ENCODE measurements around the gene CD164L2.
"Not testable (repeated sequence)": the region's sequence is repeated elsewhere in the genome, so short reads cannot be mapped to it uniquely, and the experiment has no call there.

CD164L2 gene

DNA sequence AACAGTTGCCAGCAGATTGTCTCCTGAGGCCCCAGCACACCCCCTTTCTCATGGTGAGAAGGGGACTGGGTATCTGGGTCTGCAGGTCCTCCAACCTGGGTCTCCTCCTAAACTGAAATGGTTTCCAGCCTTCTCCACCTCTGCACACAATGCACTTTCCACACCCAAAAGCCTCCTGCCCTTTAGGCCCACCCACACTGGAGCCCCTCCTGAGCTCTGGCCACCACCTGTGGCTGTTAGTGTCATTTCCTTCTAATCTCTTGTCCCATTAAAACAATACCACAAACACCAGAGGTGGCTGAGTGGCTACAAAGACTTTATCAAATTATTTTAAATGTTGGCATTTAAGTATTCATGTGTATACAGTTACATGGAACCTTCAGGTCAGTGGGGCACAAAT, 20.8 kb upstream of the CD164L2 start:
- DNase-seq: no peak

DNA sequence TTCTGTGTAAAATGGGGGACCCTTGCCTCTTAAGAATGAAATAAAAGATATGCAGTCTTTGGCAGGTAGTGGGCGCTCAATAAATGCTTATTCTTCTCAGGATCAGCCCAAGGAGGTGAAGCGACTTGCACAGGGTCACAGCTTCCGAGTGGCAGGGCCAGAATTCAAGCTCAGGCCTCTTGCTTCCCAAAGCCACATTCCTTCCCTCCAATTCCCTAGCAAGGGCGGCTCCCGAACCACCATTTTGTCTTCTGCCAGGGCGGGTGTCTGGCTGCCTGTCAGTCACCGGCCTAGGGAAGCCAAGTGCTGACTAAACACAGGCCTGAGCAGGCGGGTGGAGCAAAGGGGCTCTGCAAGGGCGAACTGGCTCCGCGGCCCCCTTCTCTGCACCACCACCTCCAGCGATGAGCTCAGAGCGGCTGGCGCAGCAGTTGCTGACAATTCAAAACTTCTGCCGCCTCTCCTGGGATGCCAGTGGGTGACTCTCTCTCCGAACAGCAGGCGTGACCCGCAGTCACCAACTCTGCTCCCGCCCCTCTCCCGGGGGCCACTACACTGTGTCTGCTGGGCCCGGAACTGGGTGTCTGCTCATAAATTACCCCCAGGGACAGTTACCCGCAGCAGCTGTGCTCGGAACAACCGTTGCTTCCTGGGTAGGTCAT, 20.1 kb upstream of the CD164L2 start:
- no peak for DNase-seq

DNA sequence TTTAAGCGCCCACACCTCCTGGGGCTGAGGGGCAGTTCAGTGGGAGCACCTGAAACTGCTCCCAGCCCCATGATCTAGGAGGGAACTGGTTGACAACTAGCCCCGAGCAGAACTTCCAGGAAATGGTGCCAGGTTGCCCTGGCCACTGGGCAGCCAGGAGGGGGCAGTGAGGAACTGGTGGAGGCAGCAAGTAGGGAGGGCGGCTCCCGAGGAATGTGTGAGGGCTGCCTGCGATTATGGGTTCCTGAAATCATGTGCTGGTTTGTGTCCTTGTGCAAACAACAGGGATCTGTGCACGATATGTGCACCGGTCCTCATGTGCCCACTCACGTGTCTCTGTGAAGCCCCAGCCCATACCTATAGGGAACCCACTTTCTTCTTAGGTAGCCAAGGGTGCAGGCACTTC, 19.2 kb upstream of the CD164L2 start:
- no peak for DNase-seq

DNA sequence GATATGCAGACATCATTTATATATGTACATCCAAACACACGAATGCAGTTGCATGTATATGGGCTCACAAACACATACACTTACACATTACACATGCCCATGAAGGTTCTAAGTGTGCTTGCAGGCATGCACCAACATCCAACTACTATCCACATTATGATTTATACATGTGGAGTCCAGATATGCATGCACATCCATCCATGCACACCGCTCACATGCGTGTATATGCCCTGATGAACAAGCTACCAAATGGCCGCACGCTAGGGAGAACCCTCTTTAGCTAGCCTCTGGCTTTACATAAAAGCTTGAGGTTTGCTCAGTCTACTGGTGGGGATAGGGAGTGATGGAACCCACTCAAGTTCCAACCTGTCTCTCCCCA, 17.8 kb upstream of the CD164L2 start:
- DNase-seq: no peak

DNA sequence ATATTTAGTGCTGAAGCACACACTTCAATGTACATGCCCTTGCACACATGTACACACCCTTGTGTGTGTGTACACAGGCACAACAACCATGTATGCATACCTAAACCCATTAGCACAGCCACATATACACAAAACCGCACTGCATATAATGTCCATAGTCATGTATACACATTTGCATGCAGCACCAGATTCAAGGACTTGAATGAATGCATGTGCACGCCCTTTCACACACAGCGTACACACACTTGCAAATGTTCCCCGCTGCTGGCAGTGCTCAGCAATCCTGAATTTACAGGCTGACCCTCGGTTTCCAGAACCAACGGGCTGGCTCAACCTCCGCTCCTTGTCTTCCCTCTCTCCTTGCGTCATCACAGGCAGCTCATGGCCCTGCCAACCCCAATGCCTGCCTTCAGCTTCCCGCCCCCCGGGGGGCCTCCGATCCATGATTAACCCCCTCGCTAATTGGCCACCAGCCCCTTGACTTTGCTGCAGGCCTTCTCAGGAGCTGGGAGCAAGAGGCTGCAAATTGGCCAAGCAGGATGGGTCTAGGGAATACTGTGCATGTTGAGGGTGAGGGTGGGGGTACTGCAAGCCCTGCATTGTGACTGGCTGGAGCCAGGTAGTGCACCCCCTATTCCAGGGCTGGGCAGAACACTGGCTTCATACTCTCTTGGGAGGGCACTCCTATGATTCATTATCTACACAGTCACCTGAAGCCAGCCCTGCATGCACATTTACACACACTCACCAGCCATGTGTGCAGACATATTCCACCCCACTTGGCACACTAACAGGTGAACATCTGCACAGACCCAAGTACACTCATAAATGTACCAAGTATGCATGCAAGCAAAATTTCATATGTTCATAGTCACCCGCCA, 17.2 kb upstream of the CD164L2 start:
- no peak for DNase-seq

DNA sequence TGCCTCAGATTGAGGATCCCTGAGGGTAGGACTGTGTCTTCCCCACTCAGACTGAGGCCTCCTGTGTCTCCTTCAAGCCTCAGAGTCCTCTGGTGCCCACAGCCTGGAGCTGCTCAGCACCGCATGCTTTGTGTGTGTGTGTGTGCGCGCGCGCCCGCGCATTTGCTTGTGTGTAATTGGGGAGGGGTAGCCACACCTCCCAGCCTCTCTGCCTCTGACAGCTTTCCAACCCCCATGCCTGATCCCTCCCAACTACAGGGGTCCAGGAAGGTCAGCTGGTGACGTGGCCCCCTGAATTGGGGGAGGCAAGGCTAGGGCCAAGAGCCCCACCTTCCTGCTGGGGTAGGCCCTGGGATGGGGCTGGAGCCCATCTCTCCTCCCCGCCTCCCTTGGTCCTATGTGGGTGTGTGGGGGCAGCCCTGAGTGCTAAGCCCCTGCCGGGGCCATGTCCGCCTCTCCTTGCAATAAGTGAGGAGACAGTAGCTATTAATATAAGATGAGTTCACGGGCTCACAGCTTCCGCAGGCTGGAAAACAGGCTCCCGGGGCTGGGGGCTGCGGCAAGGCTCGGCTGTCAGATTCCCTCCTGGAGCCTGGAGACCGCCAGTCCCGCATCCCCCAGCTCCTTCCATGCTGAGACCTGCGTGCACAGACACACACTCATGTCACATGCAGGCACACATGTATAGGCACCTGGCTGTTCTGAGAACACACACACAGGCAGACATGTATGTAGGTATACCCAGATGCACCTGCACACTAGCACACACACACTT, 16.3 kb upstream of the CD164L2 start:
- no peak for DNase-seq

DNA sequence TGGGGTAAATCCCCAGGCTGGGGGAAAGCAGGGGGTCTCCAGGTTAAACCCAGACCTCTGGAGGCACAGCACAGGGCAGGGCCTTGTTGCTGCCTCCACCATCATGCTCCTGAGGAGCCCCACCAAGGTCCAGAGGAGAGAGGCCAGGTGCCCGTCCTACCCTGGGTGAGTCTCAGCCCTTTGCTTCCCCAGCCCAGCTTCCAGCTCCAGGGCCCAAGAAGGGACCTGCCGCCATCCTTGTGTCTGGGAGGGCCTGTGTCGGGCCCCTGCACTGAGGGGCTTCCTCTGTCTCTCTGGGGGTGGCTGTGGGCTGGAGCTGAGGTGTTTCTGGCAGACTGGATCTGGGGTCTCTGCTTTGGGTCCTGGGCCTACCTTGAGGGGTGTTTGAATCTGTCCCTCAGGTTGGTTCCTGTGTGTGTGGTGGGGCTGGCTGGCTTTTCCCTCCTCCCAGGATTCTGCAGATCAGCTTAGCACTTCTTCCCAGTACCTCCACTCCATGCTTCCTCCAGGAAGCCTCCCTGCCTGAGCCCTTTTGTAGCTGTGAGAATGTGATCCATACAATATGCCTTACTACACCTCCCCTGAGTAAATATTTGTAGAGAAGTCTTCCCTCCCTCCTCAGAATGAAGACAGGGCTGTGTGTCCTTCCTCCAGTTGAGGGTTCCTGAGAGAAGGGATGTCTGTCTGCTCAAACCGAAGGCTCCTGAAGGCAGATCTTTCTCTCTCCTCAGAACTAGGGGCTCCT, 15.4 kb upstream of the CD164L2 start:
- DNase-seq: no peak

DNA sequence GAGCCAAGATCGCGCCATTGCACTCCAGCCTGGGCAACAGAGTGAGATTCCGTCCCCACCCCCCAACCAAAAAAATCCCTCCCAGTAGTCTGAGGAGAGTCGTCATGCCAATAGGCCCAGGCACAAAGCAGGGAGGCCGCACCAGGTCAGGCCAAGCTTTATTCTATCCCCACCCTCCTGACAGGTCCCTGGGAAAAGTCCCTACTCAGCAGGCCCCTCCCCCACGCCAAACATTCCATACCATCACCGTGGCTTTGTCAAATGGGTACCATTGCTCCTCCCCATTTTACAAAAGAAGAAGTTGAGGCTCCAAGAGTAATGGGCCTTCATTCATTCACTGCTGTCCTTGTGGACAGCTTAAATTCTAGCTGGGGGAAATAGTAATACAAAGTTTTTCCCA, 14.6 kb upstream of the CD164L2 start:
- no peak for DNase-seq

DNA sequence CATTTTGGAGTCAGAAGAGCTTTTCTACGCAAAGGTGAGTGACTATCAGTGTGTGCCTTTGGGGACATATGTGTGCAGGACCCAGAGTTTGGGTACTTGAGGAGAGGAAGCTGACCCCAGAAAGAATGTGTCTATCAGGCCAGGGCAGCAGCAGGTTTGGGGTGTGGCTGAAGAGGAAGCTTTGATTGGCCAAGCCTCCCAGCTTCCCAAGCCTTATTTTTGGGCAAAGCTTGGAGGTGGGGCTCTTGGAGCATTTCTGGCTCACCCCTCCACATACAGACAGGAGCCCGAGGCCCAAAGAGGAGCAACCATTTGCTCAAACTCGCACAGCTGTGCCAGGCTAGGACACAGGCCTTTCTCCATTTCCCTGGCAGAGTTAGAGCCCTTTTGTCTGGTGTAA, 14.0 kb upstream of the CD164L2 start:
- DNase-seq: no peak

DNA sequence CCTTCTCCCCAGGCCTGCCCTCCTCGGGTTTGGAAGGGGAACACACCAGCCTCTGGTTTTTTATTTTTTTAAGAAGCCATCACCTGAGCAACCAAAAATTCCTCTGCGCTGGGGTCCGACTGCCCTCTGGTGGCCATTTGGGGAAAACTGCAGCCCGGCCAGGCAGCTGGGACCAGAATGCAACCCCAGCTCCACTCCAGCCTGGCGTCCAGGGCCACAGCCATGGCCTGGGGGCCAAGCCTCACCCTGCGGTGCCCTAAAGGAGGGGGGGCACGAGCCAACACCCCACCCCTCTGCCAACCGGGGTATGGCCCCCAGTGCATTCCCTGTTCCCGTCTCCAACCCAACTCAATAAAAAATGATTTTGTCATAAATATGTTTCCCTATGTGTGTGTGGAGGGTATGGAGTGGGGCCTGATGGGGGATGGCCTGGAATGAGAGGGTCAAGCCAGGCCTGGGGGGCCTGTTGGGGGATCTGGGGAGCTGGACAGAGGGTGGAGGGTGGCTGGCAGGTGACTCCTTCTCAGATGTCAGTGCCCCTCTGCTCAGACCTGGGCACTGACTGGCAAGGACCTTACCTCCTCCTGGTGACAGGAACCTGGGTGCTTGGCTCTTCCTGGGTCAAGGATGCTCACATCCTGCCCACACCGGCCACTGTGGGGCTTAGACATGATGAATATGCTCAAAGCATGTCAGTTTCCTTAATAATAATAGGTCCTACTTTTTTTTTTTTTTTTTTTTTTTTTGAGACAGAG, 12.5 kb upstream of the CD164L2 start:
- peak; percentile 53 for DNase-seq

DNA sequence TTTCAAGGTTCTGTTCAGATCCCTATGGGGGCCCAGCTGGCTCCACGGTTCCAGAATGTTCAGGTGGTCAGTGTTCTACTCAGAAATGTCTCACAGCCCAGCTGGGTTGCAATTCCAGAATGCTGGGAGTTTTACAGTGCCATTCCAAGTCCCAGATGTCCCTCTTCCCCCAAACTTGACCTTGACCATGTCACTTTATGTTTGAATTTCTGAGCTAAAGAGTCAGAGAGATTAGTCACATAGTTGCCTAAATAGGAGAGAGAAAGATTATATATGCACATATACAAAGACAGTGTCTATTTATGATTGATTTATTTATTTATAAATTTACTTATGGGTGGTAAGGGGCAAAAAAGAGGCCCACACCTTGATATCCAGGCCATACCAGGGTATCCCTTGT, 11.8 kb upstream of the CD164L2 start:
- no peak for DNase-seq

DNA sequence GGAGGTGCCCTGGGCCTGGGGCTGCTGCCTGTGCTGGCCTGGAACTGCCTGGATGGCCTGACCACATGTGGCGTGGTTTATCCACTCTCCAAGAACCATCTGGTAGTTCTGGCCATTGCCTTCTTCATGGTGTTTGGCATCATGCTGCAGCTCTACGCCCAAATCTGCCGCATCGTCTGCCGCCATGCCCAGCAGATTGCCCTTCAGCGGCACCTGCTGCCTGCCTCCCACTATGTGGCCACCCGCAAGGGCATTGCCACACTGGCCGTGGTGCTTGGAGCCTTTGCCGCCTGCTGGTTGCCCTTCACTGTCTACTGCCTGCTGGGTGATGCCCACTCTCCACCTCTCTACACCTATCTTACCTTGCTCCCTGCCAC, 11.1 kb upstream of the CD164L2 start:
- no peak for DNase-seq

DNA sequence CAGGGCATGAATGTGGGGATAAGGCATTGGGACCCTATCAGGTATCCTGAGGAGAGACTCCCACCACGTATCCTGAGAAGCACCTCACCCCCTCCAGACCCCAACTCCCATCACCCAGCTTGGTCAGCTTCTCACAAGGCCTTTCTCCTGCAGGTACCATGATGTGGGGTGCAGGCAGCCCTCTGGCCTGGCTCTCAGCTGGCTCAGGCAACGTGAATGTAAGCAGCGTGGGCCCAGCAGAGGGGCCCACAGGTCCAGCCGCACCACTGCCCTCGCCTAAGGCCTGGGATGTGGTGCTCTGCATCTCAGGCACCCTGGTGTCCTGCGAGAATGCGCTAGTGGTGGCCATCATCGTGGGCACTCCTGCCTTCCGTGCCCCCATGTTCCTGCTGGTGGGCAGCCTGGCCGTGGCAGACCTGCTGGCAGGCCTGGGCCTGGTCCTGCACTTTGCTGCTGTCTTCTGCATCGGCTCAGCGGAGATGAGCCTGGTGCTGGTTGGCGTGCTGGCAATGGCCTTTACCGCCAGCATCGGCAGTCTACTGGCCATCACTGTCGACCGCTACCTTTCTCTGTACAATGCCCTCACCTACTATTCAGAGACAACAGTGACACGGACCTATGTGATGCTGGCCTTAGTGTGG, 10.6 kb upstream of the CD164L2 start:
- DNase-seq: no peak

DNA sequence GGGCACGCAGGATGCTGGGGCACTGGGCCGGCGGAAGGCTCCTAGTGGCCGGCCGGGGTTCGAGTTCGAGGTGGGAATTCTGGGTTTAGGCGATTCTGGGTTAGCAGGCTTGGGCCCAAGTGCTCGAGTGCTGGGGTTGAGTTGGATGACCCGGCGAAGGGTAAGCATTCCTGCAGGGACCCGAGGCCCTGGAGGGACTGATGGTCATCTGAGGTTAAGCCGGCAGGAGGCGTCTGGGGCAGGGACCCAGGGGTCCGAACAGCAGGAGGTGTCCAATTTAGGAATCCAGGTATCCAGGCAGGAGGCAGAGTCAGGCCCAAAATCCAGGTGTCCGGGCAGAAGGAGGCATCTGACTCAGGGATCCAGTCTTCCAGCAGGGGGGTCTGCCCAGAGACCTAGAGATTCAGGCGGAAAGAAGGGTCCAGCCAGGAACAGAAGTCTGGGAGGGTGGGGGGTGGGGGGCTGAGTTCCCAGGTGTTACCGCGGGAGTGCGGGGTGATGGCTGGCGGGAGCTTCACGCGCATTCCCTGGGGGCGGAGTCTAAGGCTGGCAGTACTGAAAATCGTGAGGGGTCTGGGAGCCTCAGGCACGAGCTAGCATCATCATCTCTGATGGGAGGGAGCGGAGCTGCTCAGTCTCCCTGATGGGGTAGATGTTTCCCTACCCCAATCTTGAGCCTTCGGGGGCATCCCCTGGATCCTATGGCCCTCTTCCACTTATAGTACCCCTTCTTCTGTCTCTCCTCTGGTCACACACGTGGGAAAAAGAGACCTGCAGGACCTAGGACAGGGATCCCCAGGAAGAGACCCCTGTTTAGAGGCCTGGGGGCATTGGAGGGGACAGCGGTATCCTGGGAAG, 9.9 kb upstream of the CD164L2 start:
- no peak for DNase-seq

DNA sequence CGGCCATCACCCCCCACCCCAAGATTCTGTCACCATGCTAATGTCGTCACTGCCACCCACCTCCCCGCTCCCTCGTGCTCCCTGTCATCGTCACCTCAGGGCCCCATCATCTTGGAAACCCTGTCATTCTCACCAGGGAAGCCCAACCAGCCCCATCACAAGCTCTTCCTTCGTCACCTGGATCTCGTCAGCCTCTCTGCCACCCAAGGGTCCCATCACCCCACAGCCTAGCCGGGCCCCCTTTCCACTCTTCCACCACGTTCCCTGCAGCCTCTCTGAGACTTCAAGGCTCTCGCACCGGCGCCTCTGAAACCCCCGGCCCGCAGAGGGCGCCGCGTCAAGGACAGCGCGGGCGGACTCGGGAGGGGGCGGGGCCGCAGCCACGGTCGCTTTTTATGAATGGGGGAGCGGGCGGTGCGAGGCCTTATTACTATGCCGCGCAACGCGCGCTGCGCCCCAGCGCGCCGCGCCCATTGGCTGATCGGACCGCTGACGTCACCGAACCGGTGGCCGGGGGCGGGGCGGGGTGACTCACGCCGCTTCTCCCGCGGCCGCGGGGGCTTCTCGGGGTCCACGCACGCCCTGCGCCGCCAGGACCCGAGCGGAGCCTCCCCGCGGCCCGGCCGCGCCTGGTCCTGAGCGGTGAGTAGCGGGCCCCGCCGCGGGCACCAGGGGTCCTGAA, 9.1 kb upstream of the CD164L2 start, which contains the start of gene GPR3:
GPR3 (plus strand) TSS at position 527 of the 682 bp plus-strand sequence. CDS start 1,177 bp downstream, outside the sequence.
- DNase-seq: peak; percentile 81

DNA sequence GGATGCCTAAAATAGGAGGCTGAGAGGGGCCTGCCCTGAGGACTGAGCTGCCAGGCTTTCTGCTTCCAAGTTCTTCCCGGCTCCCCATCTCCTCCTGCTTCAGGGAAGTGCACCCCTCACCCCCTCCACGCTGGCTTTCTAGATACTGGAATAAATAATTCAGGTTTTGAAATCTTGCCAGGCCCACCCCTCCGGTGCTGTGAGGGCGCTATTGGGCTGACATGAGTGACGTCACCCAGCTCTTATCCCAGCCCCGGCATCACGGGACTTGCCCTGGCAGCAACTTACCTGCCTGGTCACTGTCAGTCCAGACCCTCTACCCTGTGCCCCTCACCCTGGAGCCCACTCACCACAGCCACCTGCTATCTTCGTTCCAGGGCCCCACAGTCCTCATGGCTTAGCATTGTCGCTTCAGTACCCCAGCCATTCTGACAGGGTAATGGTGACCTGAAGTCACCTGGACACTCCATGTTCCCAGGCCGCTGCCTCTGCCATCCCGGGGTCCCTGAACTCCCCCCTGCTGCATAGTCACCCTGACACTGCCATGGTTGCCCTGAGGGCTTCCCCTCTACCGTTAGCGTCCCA, 8.5 kb upstream of the CD164L2 start:
- DNase-seq: no peak

DNA sequence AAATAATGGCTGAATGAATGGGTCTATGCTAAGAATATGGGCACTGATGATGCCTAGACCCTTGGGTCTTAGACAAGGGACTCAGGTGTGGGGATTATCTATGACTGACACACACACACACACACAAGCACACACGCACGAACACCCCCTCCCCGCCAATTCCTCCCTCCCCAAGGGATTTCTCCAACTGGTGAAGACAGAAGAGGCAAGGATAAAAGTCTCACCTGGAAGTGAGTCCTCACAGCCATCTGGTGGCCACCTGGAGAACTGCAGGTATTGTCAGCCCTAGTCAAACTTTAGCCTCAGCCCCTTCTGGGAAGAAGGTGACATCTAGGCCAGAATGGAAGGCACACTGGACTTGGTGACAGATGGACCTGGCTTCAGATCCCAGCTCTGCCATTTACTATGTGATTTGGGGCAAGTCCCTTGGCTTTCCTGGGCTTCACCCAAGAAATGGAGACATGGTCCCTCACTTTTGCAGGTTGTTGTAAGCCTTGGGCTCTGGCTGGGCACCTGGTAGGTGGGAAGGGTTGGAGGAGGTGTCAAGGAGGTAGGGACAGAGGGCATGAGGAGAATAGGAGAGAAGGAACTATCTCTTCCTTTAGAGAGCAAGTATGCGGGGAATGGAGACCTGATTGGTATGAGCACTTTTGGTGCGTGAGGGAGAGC, 5.3 kb upstream of the CD164L2 start:
- DNase-seq: no peak

DNA sequence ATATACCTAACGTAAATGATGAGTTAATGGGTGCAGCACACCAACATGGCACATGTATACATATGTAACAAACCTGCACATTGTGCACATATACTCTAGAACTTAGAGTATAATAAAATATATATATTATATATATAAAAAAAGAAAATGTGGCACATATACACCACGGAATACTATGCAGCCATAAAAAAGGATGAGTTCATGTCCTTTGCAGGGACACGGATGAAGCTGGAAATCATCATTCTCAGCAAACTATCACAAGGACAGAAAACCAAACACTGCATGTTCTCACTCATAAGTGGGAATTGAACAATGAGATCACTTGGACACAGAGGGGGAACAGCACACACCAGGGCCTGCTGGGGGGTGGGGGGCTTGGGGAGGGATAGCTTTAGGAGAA, 1.7 kb upstream of the CD164L2 start:
- not testable (repeated sequence) for DNase-seq

DNA sequence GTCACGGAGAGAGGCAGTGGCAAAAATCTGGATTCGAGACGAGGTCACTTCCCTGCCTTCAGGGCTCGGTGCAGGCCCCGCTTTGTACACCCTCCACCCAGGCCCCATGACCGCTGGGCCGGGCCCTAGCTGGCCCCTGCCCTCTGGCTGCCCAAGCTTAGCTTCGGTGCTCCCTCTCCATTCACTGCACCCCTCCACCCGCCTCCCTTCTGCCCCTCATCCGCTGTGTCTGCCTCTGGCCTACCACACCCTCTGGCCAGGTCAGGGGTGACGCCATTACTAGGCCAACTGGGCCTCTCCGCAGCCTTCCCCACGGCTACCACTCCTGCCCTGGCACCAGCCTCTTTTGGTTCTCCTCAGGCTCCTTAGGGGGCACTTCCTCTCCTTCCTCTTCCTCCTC, 528 bp upstream of the CD164L2 start:
- DNase-seq: no peak

Data from NCI-H446 treated with DMSO at 0.1 percent for 48 hours (cell line).